Right atrium auricular region (tissue), 2 donors: ENCODE results near the gene PDE4B. TPM values are rescaled to one million over a fixed set of nuclear protein-coding genes. Genes with fewer than 3 reads are reported as not detected.

Experiments
- DNase-seq: peaks from one replicate; pipeline ENCODE4 v3.0.0-alpha.2; 2019; ENCODE audit warnings: low spot score
- H3K27ac ChIP-seq, 2 donors: fragments of 200-600 bp; sonication (generic); 1 replicate in 1 of 2; 2 replicates in 1 of 2; pipeline ENCODE4 v1.5.1; 2016 to 2019
- H3K27me3 ChIP-seq, 2 donors: fragments of 200-600 bp; sonication (generic); one replicate each; pipeline versions ENCODE4 v1.5.1 to v1.6.0; 2017 to 2019
- H3K36me3 ChIP-seq: fragments of 200-600 bp; sonication (generic); one replicate; pipeline ENCODE4 v1.5.1; 2016
- H3K4me1 ChIP-seq, 2 donors: fragments of 200-600 bp; sonication (generic); one replicate each; pipeline versions ENCODE4 v1.5.1 to v1.6.0; 2017 to 2019
- H3K4me3 ChIP-seq, 2 donors: fragments of 200-600 bp; sonication (generic); 1 replicate in 1 of 2; 2 replicates in 1 of 2; pipeline ENCODE4 v1.5.1; 2017 to 2019; ENCODE audit warnings: mild to moderate bottlenecking in 1 of 2, moderate library complexity in 1 of 2
- H3K9me3 ChIP-seq, 2 donors: fragments of 200-600 bp; sonication (generic); one replicate each; pipeline ENCODE4 v1.5.1; 2019
- CTCF ChIP-seq, 2 donors: fragments of 200-600 bp; sonication (generic); IDR thresholded peaks; one replicate each; pipeline ENCODE4 v1.5.1; 2019; ENCODE audit warnings: antibody characterized with exemption in 2 of 2
- total RNA-seq, 2 donors: library from RNA; depleted of rRNA; stranded (reverse); fragments of >200 nt; gene quantifications; one replicate each; pipeline ENCODE4 v1.1.0, GENCODE V29; 2016

PDE4B gene
- total RNA-seq, 2 donors from 2014 or later, result 16.0 to 27.7 TPM

GRCh38 chr1:65826782-65827181 is 34.1 kb downstream of the PDE4B start:
- TF ChIP-seq CTCF (IDR thresholded peaks at IDR 0.05), result no peak
- no peaks in the 10 kb centered on the region for H3K27me3 ChIP-seq
- no peak overlapping the region for H3K27ac ChIP-seq
- no peak overlapping the region for H3K4me3 ChIP-seq
- DNase-seq, result no peak
- no peaks in the 10 kb centered on the region for H3K36me3 ChIP-seq
- H3K9me3 ChIP-seq, result no peaks in the 10 kb centered on the region
- H3K4me1 ChIP-seq, result no peaks in the 10 kb centered on the region

- Histone ChIP-seq H3K9me3 (no peaks in the 10 kb centered on the region), H3K4me3 (no peak overlapping the region), H3K27me3 (no peaks in the 10 kb centered on the region), H3K4me1 (no peaks in the 10 kb centered on the region), H3K27ac (no peak overlapping the region), H3K36me3 (no peaks in the 10 kb centered on the region)
- no peak for DNase-seq
- TF ChIP-seq CTCF (IDR thresholded peaks at IDR 0.05), result no peak
These were observed 34.7 kb downstream of the PDE4B start for GRCh38 chr1:65827346-65827745.

- H3K36me3 ChIP-seq, result no peaks in the 10 kb centered on the region
- no peak for DNase-seq
- TF ChIP-seq CTCF (IDR thresholded peaks at IDR 0.05), result no peak
These were observed 37.6 kb downstream of the PDE4B start for GRCh38 chr1:65830306-65830705.

GRCh38 chr1:65832296-65832695 is 39.6 kb downstream of the PDE4B start:
- Histone ChIP-seq H3K4me3 (no peak overlapping the region), H3K27me3 (no peaks in the 10 kb centered on the region), H3K27ac (no peak overlapping the region), H3K4me1 (no peaks in the 10 kb centered on the region), H3K9me3 (no peaks in the 10 kb centered on the region), H3K36me3 (no peaks in the 10 kb centered on the region)
- TF ChIP-seq CTCF (IDR thresholded peaks at IDR 0.05), result no peak
- DNase-seq, result no peak

More at GRCh38 chr1:65830306-65830705, 37.6 kb downstream of the PDE4B start:
- H3K9me3 ChIP-seq, result no peaks in the 10 kb centered on the region
- no peak overlapping the region for H3K4me3 ChIP-seq
- no peak overlapping the region for H3K27ac ChIP-seq
- no peaks in the 10 kb centered on the region for H3K4me1 ChIP-seq
- H3K27me3 ChIP-seq, result no peaks in the 10 kb centered on the region

- Histone ChIP-seq H3K36me3 (no peaks in the 10 kb centered on the region), H3K27me3 (no peaks in the 10 kb centered on the region), H3K27ac (no peak overlapping the region), H3K4me1 (no peaks in the 10 kb centered on the region), H3K9me3 (no peaks in the 10 kb centered on the region), H3K4me3 (no peak overlapping the region)
- no peak for DNase-seq
- no peak for TF ChIP-seq CTCF (IDR thresholded peaks at IDR 0.05)
These were observed 44.0 kb downstream of the PDE4B start for GRCh38 chr1:65836686-65837085.

GRCh38 chr1:65840683-65841082 is 48.0 kb downstream of the PDE4B start:
- no peak for DNase-seq
- no peak overlapping the region for H3K4me3 ChIP-seq
- TF ChIP-seq CTCF (IDR thresholded peaks at IDR 0.05), result no peak
- no peaks in the 10 kb centered on the region for H3K27me3 ChIP-seq
- no peaks in the 10 kb centered on the region for H3K9me3 ChIP-seq
- H3K4me1 ChIP-seq, result no peaks in the 10 kb centered on the region
- H3K27ac ChIP-seq, result no peak overlapping the region
- H3K36me3 ChIP-seq, result no peaks in the 10 kb centered on the region
